HG03439 (cell line): ENCODE results near the gene TMPRSS2.

ENCODE experiments used
- ATAC-seq: cut with Tn5 transposase; IDR thresholded peaks from one replicate; pipeline ENCODE4 v1.9.1; 2021; ENCODE audit warnings: mild to moderate bottlenecking, moderate library complexity; ENCODE audit not compliant: unreplicated experiment

TMPRSS2 gene

DNA sequence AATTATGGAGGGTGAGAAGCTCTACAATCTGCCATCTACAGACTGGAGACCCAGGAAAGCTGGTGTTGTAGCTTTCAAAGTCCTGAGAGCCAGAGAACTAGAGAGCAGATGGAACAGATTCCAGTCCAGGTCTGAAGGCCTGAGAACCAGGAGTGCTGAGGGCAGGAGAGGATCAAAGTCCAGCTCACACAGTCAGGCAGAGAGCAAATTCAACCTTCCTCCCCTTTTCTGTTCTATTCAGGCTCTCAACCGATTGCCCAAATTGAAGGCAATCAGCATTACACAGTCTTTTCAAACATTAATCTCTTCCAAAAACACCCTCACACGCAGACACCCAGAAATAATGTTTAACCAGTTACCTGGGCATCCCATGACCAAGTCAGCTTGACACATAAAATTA, 2.5 kb upstream of the TMPRSS2 start:
- no peak for ATAC-seq

DNA sequence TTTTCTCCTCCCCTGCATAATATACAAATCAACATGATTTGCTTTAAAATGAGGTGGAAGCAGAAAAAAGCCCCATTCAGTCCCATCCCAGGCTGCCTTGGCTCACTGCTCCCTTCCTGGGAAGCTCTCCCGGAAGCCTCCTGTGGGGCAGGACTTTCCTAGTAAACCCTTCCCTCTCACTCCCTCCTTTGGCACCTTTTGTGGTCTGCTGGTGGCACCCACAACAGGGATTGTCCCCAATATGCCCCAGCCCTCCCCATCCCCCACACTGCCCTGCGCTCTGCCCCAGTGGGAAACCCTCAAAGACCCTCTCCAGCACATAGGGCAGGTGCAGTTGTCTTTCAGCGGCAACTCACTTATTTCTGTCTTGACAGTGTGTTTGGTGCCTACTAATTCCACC, 1.8 kb upstream of the TMPRSS2 start:
- ATAC-seq = no peak

DNA sequence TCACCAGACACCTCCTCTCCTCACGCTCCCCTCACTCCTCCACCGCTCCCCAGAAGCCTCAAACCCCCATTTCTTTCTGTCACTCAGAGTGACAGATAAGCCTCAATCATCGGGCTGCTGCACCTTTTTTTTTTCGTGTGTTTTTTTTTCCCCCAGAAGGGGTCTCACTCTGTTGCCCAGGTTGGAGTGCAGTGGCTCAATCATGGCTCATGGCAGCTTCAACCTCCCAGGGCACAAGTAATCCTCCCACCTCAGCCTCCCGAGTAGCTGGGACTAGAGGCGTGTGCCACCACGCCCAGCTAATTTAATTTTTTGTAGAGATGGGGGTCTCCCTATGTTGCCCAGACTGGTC, 1.2 kb upstream of the TMPRSS2 start:
- ATAC-seq = no peak

DNA sequence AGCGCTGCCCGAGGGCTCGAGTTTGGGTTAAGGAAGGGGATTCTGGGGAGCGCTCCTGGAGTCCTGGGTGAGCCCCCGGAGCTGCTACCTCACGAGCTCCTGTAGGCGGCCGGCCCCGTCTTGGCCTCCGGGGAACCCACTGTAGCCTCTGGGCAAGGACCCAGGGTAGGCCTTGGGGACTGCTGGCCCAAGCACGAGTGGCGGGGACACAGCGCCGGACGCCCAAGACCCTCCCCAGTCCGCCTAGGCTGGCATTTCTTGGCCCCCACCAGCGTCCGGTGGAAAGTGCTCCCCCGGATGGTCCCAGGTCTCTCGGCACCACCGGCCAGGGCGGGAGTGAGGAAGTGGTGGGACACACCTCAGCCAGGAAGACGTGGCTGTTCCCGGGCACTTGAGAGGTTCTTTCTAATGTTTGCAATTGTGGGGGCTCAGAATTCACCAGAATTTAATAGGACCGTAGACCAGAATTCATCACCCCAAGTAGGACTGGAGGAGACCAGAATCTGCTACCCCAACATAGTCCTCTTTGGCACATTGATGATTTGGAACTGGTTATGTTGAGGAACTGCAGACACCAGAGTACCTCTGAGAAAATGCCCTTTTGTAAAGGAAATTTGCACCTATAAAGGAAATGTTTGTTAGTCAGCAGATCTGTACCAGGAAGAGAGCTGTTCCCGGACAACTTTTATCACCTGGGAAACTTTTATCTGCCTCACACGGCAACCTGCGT, 622 bp upstream of the TMPRSS2 start:
- no peak for ATAC-seq

DNA sequence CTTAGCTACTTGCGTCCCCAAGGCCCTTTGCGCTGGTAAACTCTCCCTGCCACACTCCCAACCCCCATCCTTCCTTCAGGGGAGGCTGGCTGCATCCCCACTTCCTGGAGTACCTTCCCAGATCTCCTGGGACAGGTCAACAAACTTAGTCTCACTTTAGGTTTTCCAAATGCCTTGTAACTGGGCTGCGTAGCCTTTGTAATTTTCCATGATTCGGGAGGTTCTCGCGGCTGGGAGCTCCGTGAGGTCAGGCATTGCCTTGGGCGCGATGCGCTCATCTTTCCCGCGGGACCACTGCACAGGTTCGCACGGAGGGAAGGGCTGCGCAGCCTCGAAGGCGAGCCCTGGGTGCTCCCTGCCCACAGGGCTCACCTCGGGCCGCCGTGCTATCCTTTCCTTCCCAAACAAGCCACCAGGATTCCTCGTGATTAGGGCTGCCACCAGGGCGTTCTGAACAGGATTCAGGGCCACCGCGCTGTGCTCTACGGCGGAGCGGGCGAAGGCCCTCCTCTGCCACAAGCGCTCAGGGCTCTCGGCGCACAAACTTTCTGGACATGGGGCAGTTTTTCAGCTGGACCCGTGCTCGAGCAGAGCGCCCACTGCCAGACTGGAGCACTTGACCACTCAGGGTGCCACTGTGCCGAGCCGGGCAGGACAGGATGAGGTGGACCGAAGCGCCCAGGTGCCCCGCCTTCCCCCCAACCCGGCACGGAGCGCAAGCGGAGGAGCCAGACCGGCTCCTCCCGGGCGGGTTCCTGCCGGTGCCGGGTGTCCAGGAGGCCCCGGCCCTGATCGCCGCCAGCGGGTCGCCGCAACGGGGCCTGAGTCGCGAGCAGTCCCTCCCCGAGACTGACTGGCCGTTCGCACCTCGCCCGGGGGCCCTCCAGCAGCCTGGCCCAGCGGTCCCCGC, 1.1 kb downstream of the TMPRSS2 start:
- ATAC-seq = no peak

DNA sequence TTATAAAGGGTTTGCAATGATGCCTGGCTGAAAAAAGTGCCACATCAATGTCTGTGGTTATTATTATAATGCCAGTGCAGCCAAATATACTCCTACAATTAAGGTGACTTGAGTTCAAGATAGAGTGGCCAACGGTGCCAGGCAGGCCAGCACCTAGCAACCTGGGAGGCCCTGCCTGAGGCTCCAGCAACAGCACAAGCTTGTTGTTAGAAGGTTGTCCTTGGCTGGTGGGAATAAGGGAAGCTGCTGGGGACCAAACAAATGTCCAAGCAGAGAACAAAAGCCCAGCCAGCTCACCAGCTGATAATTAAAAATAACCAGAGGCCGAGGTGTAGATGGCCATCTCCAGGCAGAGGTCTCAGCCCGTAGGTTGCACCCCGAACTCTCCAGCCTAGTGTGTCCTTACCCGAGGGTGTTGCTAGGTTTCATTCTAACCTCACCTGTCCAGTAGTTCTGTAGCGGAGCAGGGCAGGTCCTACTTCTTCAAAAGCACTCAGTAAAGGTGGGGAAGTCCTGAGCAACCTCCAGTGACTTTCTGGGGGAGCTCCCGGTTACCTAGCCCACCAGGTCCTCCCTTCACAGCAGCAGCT, 1.9 kb downstream of the TMPRSS2 start:
- no peak for ATAC-seq

DNA sequence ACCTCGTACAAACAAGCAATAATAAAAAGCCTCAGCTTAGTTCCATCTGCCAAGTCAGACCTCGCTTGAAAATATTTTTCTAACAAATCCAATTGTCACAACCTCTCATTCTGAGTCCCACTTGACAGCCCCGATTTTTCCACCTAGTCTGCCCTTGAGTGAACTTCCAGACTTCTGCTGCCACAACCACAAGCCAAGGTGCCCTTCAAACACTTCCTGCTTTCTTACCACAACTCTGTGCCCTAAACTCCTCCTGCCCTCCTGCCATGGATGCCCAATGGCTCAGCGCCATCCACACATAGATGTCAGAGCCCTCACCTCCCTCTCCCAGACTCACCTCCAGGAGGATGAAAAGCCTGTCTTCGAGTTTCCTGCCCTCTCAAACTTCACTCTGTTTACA, 3.9 kb downstream of the TMPRSS2 start:
- no peak for ATAC-seq

DNA sequence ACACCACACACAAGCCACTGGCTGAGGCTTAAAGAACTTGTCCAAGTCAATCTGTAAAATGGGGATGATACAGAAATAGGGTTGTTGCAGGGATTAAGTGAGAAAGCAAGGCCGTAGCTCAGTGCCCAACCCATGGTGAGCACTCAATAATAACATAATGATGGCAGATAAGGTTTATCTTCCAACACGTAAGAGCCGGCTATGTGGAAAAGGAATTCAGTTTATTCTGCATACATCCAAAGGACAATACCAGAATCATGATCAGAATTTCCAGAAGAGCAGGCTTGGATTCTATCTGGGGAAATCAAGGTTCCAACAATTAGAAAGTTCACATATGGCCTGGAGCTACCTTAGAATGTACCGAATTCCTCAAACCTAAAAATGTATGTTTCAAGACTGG, 4.6 kb downstream of the TMPRSS2 start:
- no peak for ATAC-seq

DNA sequence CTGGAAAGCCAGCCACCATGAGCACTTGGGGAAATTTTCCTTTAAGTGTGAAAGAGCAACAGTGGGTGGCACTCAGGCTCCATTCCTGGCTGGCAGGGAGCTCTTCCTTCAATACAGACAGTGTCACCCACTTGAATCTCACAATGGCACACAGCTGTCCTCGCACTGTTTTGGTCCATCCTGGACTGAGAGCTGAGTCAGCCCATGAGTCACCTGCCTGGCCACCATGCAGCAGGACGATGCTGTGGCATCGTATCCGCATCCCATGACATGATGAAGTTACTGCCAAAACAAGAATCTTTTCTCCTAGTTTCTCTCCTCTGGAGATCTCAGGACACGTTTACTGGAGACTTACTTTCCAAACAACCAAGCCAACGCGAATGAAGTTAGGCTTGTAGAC, 6.0 kb downstream of the TMPRSS2 start:
- no peak for ATAC-seq

DNA sequence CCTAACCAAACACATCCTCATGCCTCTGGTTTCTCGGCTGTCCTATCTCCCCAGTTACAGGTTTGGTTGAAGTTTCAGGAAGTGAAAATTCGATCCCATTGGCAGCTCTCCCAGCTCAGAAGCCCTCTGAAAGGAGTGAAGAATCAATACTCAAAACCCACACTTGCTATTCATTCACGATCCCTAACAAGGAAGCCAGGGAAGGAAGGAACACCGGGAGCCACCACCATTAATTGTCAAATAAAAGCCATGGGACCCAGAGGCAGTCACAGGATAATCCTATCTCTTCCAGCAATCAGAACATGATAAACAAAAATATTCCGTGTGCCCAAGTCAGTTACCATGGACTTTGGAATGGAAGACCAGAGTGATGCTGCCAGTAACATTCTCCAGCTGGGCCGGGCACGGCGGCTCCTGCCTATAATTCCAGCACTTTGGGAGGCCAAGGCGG, 7.0 kb downstream of the TMPRSS2 start:
- ATAC-seq = no peak

DNA sequence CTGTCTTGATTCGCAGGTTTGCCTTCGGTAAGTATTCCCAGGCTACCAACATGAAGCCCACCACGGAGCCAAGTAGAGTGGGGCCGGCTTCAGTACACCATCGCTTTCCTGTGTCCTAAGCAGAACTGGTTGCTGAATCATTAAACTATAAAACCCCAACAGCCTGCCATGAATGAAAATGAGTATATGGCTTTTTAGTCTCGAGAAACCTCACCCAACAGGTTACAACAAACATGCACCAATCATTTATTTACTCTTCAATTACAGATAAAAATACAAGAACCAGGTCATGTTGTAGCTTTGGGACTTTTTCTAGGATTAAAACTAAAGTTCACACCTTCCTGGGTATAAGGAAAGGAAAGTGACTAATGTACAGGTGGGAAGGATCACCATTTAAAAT, 7.6 kb downstream of the TMPRSS2 start:
- ATAC-seq = no peak

DNA sequence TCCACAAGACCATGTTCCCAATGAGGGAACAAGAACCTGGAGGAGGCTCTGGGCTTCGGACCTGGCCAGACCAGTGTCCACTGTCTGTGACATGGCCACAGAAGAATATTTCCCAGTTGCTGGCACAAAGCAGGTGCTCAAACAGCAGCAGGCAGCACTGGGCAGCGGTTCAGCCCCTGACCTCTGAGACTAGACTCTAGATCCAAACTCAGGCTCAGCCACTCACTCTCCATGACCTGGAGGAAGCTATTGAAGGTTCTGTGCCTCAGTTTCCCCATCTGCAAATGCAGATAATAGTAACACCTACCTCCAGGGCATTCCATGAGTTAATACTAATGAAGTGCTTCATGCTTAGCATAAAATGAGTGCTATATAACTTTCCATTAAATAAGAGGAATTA, 8.0 kb downstream of the TMPRSS2 start:
- ATAC-seq = no peak

DNA sequence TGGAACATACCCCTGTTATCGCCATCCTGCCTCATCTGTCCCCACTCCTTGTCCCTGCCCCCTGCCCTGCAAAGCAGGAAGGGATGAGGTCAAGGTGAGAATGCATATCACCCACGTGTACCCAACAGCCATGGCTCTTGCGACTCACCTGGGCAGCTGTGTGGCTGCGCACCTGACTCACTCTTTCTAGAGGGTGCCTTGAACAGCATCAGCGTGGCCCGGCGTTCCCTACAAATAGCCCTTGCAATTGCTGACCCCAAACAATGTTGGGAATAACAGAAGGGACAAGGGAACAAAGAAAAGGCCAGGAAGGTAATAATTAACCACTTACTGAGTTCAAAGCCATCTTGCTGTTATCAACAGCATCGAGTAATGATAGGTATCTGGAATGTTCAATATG, 10.2 kb downstream of the TMPRSS2 start:
- ATAC-seq = no peak

DNA sequence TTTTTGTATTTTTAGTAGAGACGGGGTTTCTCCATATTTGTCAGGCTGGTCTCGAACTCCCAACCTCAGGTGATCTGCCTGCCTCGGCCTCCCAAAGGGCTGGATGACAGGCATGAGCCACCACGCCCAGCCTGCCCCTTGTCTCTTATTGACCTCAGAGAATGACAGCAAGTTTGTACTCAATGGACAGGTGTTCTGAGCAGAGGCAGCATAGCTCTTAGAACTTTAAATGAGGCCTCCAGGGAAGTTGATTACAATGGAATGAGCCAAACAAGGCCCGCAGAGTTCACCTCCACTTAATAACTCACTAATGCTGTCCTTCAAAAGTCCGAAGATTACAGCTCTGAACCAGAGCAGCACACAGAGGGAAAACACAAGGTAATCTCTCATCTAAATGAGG, 10.9 kb downstream of the TMPRSS2 start:
- no peak for ATAC-seq

DNA sequence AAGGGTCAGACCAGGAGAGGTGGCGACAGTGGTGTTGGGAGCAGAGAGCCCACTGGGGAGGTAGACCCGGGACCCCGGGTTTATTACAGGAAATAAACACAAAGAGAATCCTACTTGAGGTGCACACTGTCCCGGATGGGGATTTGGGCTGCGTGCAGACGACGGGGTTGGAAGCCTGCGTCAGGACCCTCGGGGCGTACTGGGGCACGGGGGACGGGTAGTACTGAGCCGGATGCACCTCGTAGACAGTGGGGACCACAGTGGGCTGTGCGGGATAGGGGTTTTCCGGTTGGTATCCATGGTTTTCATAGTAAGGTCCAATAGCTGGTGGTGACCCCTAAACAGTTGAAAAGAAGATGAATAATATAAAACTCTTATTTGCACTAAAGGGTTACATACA, 13.7 kb downstream of the TMPRSS2 start:
- no peak for ATAC-seq

DNA sequence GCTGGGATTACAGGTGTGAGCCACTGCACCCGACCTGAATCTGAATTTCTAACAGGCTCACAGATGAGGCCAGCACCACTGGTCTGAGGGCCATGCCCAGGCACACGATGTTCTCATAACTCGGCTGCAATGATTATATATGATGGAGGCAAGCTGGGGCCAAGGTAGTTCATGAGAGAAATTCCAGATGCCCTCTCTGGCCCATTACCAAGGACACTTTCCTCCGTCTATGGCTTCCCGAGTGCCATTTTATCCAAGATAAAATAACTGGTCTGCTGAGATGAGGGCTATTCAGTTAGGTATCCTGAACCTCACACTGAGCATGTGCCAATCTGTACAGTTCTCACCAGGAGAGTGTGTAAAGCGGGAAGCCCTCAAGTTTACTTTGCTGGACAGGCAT, 16.5 kb downstream of the TMPRSS2 start:
- no peak for ATAC-seq

DNA sequence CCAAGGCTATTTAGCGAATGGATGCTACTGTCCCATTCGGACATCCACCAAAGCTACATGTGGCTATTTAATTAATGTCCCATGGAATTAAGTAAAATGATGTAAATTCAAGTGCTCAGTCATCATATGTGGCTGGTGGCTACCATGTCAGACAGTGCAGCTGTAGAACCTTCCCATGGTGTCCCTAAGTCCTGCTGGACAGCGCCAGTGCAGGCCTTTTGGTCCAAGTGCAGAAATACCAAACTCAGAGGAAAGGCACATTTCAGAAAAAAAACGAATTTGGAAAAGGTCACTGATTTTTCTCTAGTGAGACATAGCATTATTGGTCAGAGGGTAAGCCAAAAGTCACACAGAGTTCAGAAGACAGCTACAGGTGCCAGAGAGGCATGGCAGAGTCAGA, 17.6 kb downstream of the TMPRSS2 start:
- ATAC-seq = no peak

DNA sequence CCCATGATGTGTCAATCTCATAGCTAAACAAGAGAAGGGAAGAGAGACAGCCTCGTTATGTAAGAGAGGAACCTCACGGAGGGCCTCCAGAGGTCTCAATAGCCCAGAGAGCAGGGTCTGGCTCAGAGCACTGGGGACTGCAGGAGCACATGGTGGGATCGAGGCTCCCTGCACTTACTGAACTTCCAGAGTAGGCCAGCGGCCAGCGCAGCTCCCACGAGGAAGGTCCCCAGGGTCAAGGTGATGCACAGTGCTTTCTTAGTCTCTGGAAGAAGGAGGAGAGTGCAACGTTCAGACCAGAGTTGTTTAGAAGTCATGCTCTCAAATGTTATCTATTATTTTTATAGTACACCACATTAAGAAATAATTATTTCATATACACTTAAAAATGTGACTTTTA, 18.6 kb downstream of the TMPRSS2 start:
- no peak for ATAC-seq

DNA sequence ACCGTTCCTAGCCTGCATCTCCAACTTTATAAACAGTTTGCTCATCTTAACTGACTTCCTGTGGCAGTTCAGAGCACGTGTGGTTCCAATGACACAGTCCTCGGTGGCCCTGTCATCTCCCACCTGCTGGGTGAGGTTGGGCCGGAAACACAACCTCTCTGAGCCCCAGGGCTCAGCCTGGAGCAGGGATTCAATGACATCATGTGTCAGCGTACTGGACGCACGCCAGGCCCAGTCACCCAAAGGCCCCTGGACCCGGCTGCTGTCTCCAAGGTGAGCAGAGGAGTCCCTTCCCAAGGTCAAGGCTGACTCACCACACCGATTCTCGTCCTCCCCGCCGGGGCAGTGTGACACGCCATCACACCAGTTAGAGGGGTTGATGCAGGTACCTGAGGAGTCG, 19.9 kb downstream of the TMPRSS2 start:
- no peak for ATAC-seq

DNA sequence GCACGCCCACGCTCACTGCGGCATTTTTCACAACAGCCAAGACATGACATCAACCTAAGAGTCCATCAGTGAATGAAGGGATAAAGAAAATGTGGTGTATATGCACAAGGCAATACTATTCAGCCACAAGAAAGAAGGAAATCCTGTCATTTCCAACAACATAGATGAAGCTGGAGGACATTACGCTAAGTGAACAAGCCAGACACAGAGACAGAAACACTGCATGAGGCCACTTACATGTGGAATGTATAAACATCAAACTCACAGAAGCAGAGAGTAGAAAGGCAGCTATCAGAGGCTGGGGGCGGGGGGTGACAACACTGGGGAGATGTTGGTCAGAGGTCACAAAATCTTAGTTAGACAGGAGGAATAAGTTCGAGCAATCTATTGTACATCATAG, 20.9 kb downstream of the TMPRSS2 start:
- ATAC-seq = no peak

DNA sequence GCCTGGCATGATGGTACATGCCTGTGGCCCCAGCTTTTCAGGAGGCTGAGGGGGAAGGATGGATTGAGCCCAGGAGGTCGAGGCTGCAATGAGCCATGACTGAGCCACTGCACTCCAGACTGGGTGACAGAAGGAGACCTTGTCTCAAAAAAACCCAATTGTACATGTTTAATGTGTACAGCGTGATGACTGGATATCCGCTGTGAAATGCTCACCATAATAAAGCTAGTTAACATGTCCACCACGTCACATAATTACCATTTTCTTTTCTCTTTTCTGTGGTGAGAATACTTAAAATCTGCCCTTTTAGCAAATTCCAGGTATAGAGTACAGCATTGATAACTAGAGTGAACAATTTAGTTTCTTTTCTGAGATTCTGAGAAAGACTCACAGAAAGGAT, 24.0 kb downstream of the TMPRSS2 start:
- no peak for ATAC-seq

DNA sequence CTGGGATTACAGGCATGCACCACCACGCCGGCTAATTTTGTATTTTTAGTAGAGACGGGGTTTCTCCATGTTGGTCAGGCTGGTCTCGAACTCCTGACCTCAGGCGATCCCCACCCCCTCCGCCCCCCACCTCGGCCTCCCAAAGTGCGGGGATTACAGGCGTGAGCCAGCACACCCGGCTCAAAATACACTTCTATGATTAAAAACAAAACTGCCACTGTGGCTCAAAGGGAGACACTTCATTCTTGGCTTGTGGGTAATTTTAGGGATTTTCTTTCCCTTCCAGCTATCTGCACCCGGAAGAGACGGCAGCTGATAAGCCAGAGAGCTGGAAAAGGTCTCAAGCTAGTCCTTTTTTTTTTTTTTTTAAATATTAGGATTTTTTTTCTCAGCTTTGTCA, 24.5 kb downstream of the TMPRSS2 start:
- no peak for ATAC-seq
